GM13977 (cell line): ENCODE results near the gene EEFSEC.

ENCODE experiments used
- DNase-seq: peaks from one replicate; pipeline ENCODE4 v3.0.0; 2012; ENCODE audit warnings: low spot score
- in situ Hi-C: fragments of 300-500 bp; cut with MboI; formaldehyde crosslinking; loops from one replicate; pipeline ENCODE4 v1.12.0; 2022; ENCODE audit warnings: low sequenced_read_pairs, low pct_unique_long_range_greater_than_20kb, mixed read lengths, inconsistent platforms; ENCODE audit not compliant: unreplicated experiment
- TF ChIP-seq, protein P1 (sequence below): IDR thresholded peaks from 2 replicates; pipeline ENCODE4 v1.5.1; 2012; ENCODE audit warnings: mild to moderate bottlenecking, control low read depth; ENCODE audit not compliant: insufficient read depth; ENCODE audit errors: extremely low read depth, missing control alignments

Gene EEFSEC

GRCh38 chr3:128330214-128330842 lies 177.0 kb downstream of the EEFSEC start:
- TF ChIP-seq, protein P1, sequence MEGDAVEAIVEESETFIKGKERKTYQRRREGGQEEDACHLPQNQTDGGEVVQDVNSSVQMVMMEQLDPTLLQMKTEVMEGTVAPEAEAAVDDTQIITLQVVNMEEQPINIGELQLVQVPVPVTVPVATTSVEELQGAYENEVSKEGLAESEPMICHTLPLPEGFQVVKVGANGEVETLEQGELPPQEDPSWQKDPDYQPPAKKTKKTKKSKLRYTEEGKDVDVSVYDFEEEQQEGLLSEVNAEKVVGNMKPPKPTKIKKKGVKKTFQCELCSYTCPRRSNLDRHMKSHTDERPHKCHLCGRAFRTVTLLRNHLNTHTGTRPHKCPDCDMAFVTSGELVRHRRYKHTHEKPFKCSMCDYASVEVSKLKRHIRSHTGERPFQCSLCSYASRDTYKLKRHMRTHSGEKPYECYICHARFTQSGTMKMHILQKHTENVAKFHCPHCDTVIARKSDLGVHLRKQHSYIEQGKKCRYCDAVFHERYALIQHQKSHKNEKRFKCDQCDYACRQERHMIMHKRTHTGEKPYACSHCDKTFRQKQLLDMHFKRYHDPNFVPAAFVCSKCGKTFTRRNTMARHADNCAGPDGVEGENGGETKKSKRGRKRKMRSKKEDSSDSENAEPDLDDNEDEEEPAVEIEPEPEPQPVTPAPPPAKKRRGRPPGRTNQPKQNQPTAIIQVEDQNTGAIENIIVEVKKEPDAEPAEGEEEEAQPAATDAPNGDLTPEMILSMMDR, result no peak
- DNase-seq, result no peak
- in situ Hi-C loops, result no loop called here

DNA sequence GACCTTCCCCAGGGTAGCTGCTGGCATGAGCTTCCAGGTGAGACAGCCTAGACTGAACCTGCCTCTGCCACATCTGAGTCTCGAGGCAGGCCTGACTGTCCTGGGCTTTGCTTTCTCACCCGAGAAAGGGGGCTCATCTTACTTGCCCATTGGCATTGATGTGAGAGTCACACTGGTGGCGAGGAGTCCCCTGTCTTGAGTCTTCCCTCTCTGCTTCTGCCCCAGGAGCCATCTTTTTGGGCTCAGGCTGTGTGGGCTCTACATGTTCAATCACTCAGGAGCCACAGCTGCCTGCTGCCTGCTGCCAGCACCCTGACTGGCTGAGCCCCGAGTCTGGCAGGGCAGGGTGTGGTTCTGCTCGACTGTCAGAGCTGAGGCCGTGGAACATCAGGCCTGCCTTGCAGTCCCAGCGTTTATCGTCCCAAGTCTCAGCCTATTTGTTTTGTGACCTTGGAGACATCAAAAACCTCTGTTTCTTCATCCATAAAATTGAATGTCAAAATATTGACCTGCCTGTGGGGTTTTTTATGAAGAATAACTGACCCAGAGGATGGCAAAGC lies 180.9 kb downstream of the EEFSEC start:
- DNase-seq, result no peak

DNA sequence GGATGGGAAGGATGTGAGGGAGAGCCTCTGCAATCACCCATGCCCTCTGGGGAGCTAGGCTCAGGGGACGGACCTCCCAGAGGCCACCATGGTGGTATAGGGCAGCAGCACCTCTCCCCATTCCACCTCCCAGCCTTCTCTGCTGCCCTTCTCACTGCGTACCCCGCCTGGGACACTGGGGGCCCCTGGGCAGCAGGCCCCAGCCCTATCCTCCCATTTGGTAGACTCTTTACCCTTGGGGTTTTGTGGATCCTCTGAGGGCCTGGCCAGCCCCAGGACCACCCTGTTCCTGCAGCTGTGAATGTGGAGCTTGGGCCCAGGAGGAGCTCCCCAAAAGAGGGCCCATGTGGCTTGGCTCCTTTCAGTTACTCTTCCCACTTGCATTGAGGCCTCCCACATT lies 181.5 kb downstream of the EEFSEC start:
- DNase-seq, result no peak
- in situ Hi-C loops, result no loop called here
- TF ChIP-seq, protein P1, result no peak

More for the DNA sequence above, 180.9 kb downstream of the EEFSEC start:
- TF ChIP-seq, protein P1, result no peak
- in situ Hi-C loops, result no loop called here

GRCh38 chr3:128335621-128336296 lies 182.5 kb downstream of the EEFSEC start:
- no peak for DNase-seq
- in situ Hi-C loops, result no loop called here

GRCh38 chr3:128336337-128337156 lies 183.3 kb downstream of the EEFSEC start:
- no peak for DNase-seq
- TF ChIP-seq, protein P1, result no peak
- in situ Hi-C loops, result no loop called here

More at GRCh38 chr3:128335621-128336296, 182.5 kb downstream of the EEFSEC start:
- TF ChIP-seq, protein P1, result no peak

DNA sequence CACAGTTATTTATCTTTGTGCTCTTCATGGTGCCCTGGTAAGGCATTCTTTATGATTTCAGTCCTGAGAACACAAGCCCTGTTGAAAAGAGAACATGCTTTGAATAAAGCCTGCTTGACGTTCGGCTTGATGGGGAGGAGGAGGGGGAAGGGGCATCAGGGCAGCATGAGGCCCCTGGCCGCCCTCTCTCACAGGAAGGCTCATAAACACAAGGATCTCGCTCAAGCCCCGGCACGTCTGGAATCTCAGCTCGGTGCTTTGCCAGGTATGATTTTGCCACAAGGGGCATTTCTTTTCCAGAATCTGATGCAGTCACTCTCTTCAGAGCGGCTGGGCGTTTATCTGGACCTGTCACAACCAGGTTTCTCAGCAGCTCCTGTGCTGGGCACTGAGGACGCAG lies 184.0 kb downstream of the EEFSEC start:
- in situ Hi-C loops, result no loop called here
- no peak for DNase-seq

More for the DNA sequence above, 184.0 kb downstream of the EEFSEC start:
- TF ChIP-seq, protein P1, result no peak
